ENCODE data around the gene CTDNEP1.

Gene CTDNEP1

DNA sequence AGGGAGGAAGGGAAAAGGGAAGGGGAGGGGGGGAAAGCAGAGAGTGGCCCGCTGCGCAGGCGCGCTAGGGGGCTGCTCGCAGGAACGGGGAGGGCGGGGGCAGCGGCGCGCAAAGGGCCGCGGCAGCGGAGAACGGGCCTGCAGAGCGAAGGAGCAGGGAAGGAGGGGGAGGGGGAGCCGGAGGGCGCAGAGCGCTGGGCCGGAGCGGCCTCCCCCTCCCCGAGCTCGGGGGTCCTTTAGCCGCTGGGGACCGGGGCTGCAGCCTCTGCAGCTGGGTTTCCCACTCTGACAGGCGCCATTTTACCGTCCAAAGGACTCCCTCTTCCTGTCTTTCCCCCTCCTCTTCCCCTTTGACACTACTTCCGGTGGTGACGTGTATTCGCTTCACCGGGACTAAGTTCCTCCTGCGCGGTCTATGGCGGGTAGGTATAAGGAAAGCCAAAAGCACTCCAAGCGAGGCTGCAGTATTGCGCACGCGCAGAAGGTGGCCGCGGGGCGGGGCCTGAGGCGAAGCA, at the start of gene CTDNEP1:
CTDNEP1 (minus strand) TSS at position 74 of the 515 bp plus-strand sequence. CDS start 438 bp downstream, outside the sequence.
- peak; percentile 98 to 100 (median 99) for DNase-seq
- intact Hi-C loops (cut with DNase I): loop anchor here (1.0 to 2.0 kb wide), 2 partner anchors 8 to 55 kb away; partner anchors contain the start of gene EIF5A

GRCh38 chr17:7296189-7296861, 44.8 kb upstream of the CTDNEP1 start:
- intact Hi-C loops (cut with DNase I): loop anchor here (1.0 to 5.0 kb wide), 2 partner anchors 16 to 249 kb away; no protein-coding TSS in a partner anchor
- peak; percentile 66 to 97 (median 78) for DNase-seq

DNA sequence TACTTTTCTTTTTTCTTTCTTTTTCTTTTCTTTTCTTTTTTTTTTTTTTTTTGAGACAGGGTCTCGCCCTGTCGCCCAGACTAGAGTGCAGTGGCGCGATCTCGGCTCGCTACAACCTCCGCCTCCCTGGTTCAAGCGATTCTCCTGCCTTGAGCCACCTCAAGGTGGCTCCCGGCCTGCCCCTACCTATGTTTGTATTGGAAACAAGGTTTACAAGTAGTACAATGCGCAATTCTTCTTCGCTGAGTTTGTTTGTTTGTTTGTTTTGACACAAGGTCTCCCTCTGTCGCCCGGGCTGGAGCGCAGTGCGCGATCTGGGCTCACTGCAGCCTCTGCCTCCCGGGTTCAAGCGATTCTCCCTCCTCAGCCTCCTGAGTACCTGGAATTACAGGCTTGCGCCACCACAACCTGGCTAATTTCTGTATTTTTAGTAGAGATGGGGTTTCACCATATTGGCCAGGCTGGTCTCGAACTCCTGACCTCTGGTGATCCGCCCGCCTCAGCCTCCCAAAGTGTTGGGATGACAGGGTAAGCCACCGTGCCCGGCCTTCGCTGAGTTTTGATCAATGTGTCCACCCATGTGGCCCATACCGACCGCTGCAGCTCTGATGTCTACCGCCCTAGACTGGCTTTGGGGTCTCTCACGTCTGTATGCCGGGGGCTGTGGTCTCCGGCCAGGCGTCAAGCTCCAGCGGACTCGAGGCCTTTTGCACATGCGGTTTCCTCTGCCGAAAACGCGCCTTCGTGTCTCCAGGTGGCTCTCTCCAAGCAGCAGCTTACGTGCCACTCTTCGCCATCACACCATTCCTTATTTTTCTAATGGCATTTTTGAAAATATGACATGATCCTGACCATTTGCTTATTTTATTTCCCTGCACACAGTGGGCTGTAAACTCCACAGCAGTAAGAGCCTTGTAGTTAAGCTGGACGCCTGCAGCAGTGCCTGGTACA, 44.0 kb upstream of the CTDNEP1 start:
- no peak for DNase-seq
- intact Hi-C loops (cut with DNase I): loop anchor here (1.0 to 5.0 kb wide), 2 partner anchors 15 to 248 kb away; no protein-coding TSS in a partner anchor

DNA sequence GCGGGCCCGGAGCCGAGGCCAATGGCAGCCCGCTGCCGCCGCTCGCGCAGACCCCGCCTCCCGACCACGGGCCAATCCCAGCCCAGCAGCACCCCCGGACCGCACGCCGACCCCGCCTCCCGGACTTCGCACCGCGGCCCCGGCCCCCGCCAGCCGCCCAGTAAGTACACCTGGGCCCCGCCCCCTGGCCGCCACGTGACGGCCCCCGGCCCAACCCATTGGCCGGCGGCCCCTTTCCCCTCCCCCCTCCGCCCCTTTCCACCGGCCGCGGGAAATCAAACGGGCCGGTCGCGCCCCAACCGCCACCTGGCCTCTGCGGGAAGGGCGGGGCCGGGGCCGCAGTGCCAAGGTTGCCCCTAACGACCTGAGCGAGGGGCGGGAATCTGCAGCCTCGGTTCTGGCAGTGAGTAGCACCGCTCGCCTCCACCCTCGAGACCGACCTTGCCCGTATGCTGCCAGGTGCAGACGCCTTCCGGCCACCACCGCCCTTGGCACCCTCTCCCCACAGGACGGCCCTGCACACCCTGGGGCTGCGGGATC, 43.1 kb upstream of the CTDNEP1 start, which contains the start of gene YBX2:
YBX2 (minus strand) TSS at position 26 of the 540 bp plus-strand sequence. CDS start 139 bp downstream, outside the sequence.
- DNase-seq: peak in 6 of 10 donors; percentile 6 to 88 (median 39)
- intact Hi-C loops (cut with DNase I): loop anchor here (5.0 kb wide), 1 partner anchor 247 kb away; no protein-coding TSS in a partner anchor

DNA sequence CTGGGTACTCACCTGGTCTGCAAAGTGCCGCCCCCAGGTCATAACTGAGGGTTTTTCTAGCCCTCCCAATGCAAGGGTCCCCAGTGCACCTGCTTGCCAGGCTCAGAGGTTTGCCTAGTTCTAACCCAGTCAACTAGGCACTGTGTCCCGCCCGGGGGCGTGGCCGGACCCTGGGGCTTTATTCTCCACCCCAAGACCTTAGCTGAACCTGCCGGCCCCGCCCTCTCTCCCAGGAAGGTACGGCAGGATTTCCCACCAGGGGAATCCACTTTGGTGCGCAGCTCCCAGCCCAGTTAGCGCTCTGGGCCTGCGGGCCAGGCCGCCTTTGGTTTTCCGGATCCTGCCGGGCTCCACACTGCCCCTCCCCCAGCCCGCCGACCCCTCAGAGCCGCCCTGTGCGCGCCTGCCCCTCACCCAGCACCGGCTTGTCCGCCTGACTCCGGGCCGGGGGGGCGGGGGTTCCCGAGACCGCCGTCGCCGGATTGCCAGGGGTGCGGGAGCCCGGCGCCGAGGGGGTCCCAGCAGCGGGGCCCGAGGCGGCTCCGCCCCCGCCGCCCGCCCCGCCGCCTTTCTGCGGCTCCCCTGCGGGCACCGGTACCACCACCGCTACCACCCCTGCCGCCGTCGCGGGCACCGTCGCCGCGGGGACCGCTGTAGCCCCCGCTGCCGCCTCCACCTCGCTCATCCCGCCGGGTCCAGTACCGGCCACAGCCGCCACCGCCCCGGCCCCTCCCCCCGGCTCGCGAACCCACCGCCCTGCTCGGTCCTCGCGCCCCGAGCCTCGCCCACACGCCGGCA, 42.5 kb upstream of the CTDNEP1 start:
- peak in 2 of 10 donors; percentile 64 to 66 for DNase-seq
- intact Hi-C loops (cut with DNase I): no loop called here

GRCh38 chr17:7293159-7293558, 41.6 kb upstream of the CTDNEP1 start:
- intact Hi-C loops (cut with DNase I): no loop called here
- peak in 2 of 10 donors; percentile 30 to 36 for DNase-seq

DNA sequence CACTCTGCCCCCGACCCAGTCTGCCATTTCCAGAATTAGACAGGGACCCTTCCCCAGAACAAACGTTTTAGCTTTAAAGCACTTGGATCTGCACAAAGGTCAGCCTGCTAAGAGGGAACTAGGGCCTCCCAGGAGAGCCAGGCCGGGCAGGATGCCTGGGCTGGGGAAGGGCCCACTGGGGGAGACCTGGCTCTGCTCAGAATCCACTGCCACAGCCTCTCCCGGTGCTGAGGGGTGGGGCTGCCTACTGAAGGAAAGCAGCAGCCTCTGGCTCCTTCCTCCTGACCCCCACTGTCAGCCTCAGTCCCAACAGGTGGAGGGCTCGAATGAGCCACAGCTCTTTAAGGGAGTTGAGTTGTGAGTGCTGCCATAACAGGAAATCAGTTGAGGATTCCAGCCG, 41.2 kb upstream of the CTDNEP1 start:
- intact Hi-C loops (cut with DNase I): no loop called here
- peak in 2 of 10 donors; percentile 55 to 75 for DNase-seq

GRCh38 chr17:7292194-7292593, 40.7 kb upstream of the CTDNEP1 start:
- DNase-seq: peak in 2 of 10 donors; percentile 16 to 26
- intact Hi-C loops (cut with DNase I): no loop called here

DNA sequence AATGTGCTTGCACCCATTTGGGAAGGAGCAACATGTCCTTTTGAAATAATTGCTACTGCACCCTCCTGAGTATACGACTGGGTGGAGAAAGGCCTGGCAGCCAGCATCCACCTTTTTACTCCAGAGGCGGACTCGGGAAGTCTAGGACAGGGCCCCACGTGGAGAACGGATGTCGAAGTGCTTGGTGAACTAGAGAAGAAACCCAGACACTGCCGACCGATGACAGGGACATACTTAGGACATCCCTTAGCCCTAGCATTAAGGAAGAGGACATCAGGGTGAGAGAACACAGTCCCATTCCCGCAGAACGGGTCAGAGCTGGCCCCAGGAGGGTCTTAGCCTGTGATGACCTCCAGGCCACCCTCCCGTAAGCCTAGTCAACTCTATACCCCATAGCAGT, 39.2 kb upstream of the CTDNEP1 start:
- peak in 1 of 10 donors; percentile 54 for DNase-seq
- intact Hi-C loops (cut with DNase I): no loop called here

GRCh38 chr17:7290166-7290565, 38.6 kb upstream of the CTDNEP1 start:
- no peak for DNase-seq
- intact Hi-C loops (cut with DNase I): no loop called here

GRCh38 chr17:7289256-7290032, 37.9 kb upstream of the CTDNEP1 start:
- DNase-seq: no peak
- intact Hi-C loops (cut with DNase I): no loop called here

DNA sequence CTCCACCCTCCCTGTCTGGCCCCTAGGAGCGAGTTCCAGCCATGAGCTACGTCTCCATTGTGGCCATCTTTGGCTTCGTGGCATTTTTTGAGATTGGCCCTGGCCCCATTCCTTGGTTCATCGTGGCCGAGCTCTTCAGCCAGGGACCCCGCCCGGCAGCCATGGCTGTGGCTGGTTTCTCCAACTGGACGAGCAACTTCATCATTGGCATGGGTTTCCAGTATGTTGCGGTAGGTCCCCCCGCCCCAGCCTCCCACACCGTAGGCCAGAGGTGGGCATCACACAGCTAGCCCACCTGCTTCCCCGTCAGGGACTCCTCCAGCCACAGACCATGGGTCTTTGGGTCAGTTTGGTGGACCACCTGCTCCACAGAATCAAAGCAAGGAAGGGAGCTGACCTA, 34.1 kb upstream of the CTDNEP1 start:
- intact Hi-C loops (cut with DNase I): no loop called here
- DNase-seq: peak in 1 of 10 donors; percentile 52

DNA sequence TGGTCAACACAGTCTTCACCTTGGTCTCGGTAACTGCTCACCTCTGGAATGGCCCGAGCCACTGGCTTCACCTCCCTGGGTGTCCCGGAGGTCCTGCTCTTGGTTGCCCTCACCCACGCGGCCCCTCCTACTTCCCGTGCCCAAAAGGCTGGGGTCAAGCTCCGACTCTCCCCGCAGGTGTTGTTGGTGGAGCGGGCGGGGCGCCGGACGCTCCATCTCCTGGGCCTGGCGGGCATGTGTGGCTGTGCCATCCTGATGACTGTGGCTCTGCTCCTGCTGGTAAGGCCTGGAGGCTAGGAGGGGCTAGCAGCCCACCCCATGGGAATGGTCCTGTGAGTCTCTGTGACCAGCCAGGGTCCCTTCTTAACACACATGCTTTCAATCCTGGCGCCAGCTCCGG, 33.4 kb upstream of the CTDNEP1 start:
- DNase-seq: no peak
- intact Hi-C loops (cut with DNase I): no loop called here

DNA sequence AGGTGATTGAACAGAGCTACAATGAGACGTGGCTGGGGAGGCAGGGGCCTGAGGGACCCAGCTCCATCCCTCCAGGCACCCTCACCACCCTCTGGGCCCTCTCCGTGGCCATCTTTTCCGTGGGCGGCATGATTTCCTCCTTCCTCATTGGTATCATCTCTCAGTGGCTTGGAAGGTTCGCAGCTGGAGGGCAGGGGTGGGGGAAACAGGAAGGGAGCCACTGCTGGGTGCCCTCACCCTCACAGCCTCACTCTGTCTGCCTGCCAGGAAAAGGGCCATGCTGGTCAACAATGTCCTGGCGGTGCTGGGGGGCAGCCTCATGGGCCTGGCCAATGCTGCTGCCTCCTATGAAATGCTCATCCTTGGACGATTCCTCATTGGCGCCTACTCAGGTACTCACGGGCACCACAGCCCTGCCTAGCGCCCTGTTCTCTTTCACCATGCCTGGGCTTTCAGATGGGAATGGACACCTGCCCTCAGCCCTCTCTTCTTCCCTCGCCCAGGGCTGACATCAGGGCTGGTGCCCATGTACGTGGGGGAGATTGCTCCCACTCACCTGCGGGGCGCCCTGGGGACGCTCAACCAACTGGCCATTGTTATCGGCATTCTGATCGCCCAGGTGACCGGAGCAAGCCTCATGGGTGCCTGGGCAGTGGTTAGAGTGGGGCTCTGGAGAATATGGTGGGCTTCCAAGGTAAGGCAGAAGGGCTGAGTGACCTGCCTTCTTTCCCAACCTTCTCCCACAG, 32.1 kb upstream of the CTDNEP1 start:
- DNase-seq: no peak
- intact Hi-C loops (cut with DNase I): no loop called here

- DNase-seq: peak in 1 of 10 donors; percentile 22
- intact Hi-C loops (cut with DNase I): no loop called here
Measured at GRCh38 chr17:7282752-7283321, 31.3 kb upstream of the CTDNEP1 start.

- peak in 1 of 10 donors; percentile 49 for DNase-seq
- intact Hi-C loops (cut with DNase I): no loop called here
Measured at GRCh38 chr17:7281953-7282751, 30.6 kb upstream of the CTDNEP1 start.

Data from posterior cingulate gyrus (tissue), 11 donors.